Fibroblast of pulmonary artery (primary cell): Measurements from ENCODE around the gene CLTCL1.

Experiments
- DNase-seq: peaks from one replicate; pipeline ENCODE4 v3.0.0-alpha.2; 2010; ENCODE audit warnings: low read depth
- H3K4me3 ChIP-seq: replicated peaks from 2 replicates; pipeline ENCODE4 v1.5.1; 2011; ENCODE audit warnings: low read depth, mild to moderate bottlenecking, control low read depth, low read length, moderate library complexity
- CTCF ChIP-seq: IDR thresholded peaks from 2 replicates; pipeline ENCODE4 v1.5.1; 2011; ENCODE audit warnings: mild to moderate bottlenecking, control low read depth, low read length, inconsistent platforms; ENCODE audit errors: missing control alignments

CLTCL1 gene

GRCh38 chr22:19212302-19212870 is 79.1 kb downstream of the CLTCL1 start:
- no peak for TF ChIP-seq CTCF
- no peak for DNase-seq
- H3K4me3 ChIP-seq = no peak overlapping the region

GRCh38 chr22:19210188-19210587 is 81.3 kb downstream of the CLTCL1 start:
- H3K4me3 ChIP-seq = no peak overlapping the region
- TF ChIP-seq CTCF = no peak
- DNase-seq = no peak

GRCh38 chr22:19208287-19208847 is 83.2 kb downstream of the CLTCL1 start:
- TF ChIP-seq CTCF = no peak
- no peak overlapping the region for H3K4me3 ChIP-seq
- no peak for DNase-seq

GRCh38 chr22:19207884-19208283 is 83.6 kb downstream of the CLTCL1 start:
- H3K4me3 ChIP-seq = no peak overlapping the region
- no peak for TF ChIP-seq CTCF
- no peak for DNase-seq

- no peak overlapping the region for H3K4me3 ChIP-seq
- DNase-seq = no peak
- no peak for TF ChIP-seq CTCF
These were observed 84.1 kb downstream of the CLTCL1 start for GRCh38 chr22:19207401-19207808.

GRCh38 chr22:19206287-19206686 is 85.2 kb downstream of the CLTCL1 start:
- DNase-seq = no peak
- TF ChIP-seq CTCF = no peak
- H3K4me3 ChIP-seq = no peak overlapping the region

GRCh38 chr22:19204640-19205039 is 86.9 kb downstream of the CLTCL1 start:
- no peak for DNase-seq
- H3K4me3 ChIP-seq = no peak overlapping the region
- no peak for TF ChIP-seq CTCF
